ENCODE measurements around the gene ARL4C.
"Not testable (repeated sequence)": the region's sequence is repeated elsewhere in the genome, so short reads cannot be mapped to it uniquely, and the experiment has no call there.

The ARL4C gene

DNA sequence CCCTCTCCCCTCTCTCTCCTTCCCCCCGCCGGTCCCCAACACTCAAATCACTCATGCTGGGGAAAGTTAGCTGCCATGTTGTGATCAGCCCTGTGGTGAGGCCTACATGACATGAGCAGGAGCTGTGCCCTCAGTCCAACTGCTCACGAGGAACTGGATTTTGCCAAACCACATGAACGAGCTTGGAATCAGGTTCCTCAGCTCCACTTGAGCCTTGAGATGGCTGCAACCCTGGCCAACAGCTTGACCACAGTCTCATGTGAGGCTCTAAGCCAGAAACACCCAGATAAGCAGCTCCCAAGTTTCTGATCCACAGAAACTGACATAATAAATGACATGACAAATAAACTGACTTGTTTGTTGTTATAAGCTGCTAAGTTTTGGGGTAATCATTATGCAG lies 38.4 kb downstream of the ARL4C start:
- Histone ChIP-seq H2AFZ (ENCODE audit: low read depth, low read length) (no peak overlapping the region), H3K4me1 (ENCODE audit: insufficient read depth, low read length) (no peaks in the 10 kb centered on the region), H3K9me3 (ENCODE audit: low read length) (peaks cover 2% of the 10 kb centered on the region), H3K4me3 (ENCODE audit: low read length) (no peak overlapping the region), H3K27me3 (ENCODE audit: insufficient read depth, low read length) (no peaks in the 10 kb centered on the region), H3K36me3 (ENCODE audit: insufficient read depth, low read length) (no peaks in the 10 kb centered on the region)

DNA sequence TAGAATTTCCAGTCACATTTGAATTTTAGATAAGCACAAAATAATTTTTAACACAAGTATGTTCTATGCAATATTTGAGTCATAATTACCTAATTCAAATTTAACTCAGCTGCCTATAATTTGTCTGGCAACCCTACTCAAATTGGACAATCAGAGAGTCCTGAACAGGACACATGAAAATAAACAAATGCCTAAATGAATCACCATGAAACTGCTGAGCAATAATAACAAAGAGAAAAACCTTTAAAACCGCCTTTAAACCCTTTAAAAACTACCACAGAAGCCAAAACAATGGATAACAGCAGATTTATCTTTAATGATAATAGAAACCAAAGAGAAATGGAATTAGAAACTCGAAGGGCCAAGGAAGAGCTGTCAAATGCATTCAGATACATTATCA lies 39.5 kb downstream of the ARL4C start:
- Histone ChIP-seq H2AFZ (ENCODE audit: low read depth, low read length) (no peak overlapping the region), H3K27me3 (ENCODE audit: insufficient read depth, low read length) (no peaks in the 10 kb centered on the region), H3K9me3 (ENCODE audit: low read length) (peaks cover 2% of the 10 kb centered on the region), H3K4me3 (ENCODE audit: low read length) (no peak overlapping the region), H3K4me1 (ENCODE audit: insufficient read depth, low read length) (no peaks in the 10 kb centered on the region), H3K36me3 (ENCODE audit: insufficient read depth, low read length) (no peaks in the 10 kb centered on the region)

DNA sequence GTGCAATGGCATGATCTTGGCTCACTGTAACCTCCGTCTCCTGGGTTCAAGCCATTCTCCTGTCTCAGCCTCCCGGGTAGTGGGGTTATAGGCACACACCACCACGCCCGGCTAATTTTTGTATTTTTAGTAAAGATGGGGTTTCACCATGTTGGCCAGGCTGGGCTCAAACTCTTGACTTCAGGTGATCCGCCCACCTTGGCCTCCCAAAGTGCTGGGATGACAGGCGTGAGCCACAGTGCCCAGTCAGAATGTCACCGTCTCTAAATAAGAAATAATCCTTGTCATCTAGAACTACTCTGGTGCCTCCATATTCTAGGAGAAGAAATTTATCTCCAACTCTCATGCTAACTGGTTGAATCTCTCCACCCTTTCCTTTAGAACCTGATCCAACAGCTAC lies 41.6 kb downstream of the ARL4C start:
- not testable (repeated sequence) for H3K27me3 ChIP-seq (ENCODE audit: insufficient read depth, low read length); H3K4me3 ChIP-seq (ENCODE audit: low read length)

DNA sequence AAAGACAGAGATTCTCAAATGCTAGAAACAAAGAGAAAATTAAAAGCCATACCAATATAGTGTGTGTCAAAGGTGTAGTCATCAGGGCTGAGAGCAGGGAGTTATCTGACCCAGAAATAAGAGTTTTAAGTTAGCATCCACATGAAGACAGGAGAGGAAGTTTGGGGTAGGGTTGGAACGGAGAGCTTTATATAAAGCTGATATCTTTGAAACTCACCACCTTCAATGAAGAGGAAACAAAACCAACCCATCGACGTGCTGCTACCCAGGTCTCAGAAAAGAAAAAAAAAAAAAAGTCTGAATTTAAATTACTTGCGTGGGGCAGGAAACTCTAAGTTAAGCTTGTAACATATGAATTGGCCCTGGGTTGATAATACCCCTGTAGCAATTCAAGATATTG lies 42.4 kb downstream of the ARL4C start:
- Histone ChIP-seq H3K4me3 (ENCODE audit: low read length) (no peak overlapping the region), H2AFZ (ENCODE audit: low read depth, low read length) (no peak overlapping the region), H3K36me3 (ENCODE audit: insufficient read depth, low read length) (no peaks in the 10 kb centered on the region), H3K27me3 (ENCODE audit: insufficient read depth, low read length) (no peaks in the 10 kb centered on the region), H3K9me3 (ENCODE audit: low read length) (peaks cover 2% of the 10 kb centered on the region), H3K4me1 (ENCODE audit: insufficient read depth, low read length) (peaks cover 23% of the 10 kb centered on the region)

More for the DNA sequence above, 41.6 kb downstream of the ARL4C start:
- not testable (repeated sequence) for H3K9me3 ChIP-seq (ENCODE audit: low read length); H3K36me3 ChIP-seq (ENCODE audit: insufficient read depth, low read length); H2AFZ ChIP-seq (ENCODE audit: low read depth, low read length)
- H3K4me1 ChIP-seq (ENCODE audit: insufficient read depth, low read length): peaks cover 15% of the 10 kb centered on the region

DNA sequence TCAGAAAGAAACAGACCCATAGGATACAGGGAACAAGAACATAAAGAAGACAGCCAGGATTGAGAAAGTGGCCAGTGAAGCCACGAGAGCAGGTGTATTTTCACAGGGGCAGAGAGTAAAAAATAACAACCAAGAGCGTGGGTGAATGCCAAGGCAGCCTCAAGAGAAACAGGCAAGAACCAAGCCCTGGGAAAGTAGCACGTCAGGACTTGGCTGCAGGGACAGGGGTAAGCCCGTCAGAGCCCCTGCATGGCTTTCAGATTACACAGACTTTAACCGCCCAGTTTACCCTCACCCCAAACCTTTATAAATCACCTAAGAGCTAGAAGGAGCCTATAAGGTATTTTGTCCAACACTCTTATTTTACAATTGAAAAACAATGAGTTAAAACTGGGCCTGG lies 43.7 kb downstream of the ARL4C start:
- Histone ChIP-seq H3K4me3 (ENCODE audit: low read length) (no peak overlapping the region), H2AFZ (ENCODE audit: low read depth, low read length) (no peak overlapping the region), H3K36me3 (ENCODE audit: insufficient read depth, low read length) (no peaks in the 10 kb centered on the region), H3K27me3 (ENCODE audit: insufficient read depth, low read length) (no peaks in the 10 kb centered on the region), H3K4me1 (ENCODE audit: insufficient read depth, low read length) (peaks cover 33% of the 10 kb centered on the region), H3K9me3 (ENCODE audit: low read length) (no peaks in the 10 kb centered on the region)

DNA sequence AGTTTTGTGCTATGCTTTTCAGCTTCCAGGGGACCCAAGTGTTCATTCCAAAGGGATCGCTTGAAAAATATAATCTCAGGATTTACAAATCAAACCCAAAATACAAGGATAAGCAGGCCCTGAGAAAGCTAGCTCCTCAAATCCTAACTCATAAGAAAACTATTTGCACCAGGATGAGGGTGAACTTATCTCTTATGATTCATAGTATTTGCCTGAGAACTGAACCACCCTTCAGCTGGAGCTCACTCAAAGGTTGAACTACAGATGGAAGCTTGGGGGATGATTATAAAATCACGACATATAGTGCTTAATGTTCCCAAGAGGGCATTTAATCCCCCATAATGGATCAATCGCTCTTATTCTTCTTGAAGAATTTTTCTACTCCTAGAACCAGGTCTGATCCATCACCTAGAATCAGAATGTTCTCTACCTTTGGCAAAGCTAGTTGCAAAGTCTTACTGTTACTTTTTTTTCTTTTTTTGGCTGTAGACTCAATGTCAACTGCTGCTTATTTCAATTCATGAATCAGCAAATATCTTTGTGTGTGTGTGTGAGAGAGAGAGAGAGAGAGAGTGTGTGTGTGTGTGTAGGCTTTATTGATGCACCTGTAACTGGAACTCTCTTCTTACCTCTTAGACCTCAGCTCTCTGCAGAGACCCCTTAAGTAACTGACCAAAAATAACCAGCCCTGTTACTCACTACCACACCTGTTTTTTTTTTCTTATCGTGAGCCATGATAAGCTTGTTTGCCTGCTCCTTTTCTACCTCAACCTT lies 44.8 kb downstream of the ARL4C start:
- H3K4me3 ChIP-seq (ENCODE audit: low read length): no peak overlapping the region
- H3K27me3 ChIP-seq (ENCODE audit: insufficient read depth, low read length): no peaks in the 10 kb centered on the region
- peaks cover 45% of the 10 kb centered on the region for H3K4me1 ChIP-seq (ENCODE audit: insufficient read depth, low read length)

DNA sequence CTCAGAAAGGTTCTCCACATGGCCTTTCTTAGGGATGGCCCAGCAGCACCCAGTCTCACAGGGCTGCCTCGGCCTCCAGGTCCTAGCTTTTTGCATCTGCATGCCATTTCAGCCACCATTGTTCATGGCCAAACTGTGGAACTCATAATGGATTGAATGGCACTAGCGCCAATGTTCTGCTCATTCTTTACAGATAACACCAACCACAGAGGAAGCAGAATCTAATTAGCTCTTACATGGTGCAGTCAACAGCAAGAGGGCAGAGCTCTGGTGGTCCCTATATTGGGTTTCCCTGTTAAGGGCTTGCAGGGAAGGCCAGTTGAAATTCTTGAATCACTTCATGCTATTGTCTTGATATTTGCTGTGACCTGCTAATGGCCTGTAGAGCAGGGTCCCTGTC lies 45.6 kb downstream of the ARL4C start:
- H3K36me3 ChIP-seq (ENCODE audit: insufficient read depth, low read length): no peaks in the 10 kb centered on the region
- H3K4me3 ChIP-seq (ENCODE audit: low read length): no peak overlapping the region
- H3K4me1 ChIP-seq (ENCODE audit: insufficient read depth, low read length): peaks cover 45% of the 10 kb centered on the region
- H3K9me3 ChIP-seq (ENCODE audit: low read length): no peaks in the 10 kb centered on the region
- no peaks in the 10 kb centered on the region for H3K27me3 ChIP-seq (ENCODE audit: insufficient read depth, low read length)
- H2AFZ ChIP-seq (ENCODE audit: low read depth, low read length): no peak overlapping the region

More for the DNA sequence above, 44.8 kb downstream of the ARL4C start:
- H3K36me3 ChIP-seq (ENCODE audit: insufficient read depth, low read length): no peaks in the 10 kb centered on the region
- H2AFZ ChIP-seq (ENCODE audit: low read depth, low read length): no peak overlapping the region
- H3K9me3 ChIP-seq (ENCODE audit: low read length): no peaks in the 10 kb centered on the region

DNA sequence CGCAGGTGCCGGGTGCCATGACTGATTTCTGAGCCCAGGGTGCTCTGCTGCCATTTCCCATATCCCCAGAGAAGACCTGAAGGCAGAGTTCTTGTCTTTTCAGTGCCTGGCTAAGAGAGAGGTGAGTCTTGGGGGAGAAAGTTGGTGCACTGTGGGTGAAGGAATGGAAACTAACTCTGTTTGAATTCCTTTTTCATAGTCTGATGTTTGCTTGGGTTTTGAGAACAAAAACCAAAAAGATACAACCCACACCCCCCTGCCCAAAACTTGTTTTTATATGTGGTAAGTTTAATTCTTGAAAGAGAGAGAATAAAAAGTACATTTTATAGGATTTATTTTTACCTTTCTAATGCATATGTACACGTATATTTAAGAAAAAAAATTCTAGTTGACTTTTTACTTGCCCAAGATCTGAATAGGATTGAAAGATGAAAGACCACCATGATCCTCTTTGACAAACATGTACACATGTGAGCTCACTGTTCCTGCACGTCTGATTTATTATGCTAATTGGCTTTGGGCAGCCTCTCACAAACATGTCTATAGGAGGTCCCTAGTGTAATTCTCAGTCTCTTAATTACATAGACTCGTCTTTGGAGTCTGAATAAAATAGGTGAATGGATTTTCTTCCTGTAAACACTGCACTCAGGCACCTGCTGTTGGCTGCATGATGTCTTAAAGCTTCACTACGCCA lies 46.3 kb downstream of the ARL4C start:
- H3K9me3 ChIP-seq (ENCODE audit: low read length): no peaks in the 10 kb centered on the region
- H3K36me3 ChIP-seq (ENCODE audit: insufficient read depth, low read length): no peaks in the 10 kb centered on the region
- no peaks in the 10 kb centered on the region for H3K27me3 ChIP-seq (ENCODE audit: insufficient read depth, low read length)
- H3K4me3 ChIP-seq (ENCODE audit: low read length): no peak overlapping the region
- no peak overlapping the region for H2AFZ ChIP-seq (ENCODE audit: low read depth, low read length)
- H3K4me1 ChIP-seq (ENCODE audit: insufficient read depth, low read length): peaks cover 45% of the 10 kb centered on the region

DNA sequence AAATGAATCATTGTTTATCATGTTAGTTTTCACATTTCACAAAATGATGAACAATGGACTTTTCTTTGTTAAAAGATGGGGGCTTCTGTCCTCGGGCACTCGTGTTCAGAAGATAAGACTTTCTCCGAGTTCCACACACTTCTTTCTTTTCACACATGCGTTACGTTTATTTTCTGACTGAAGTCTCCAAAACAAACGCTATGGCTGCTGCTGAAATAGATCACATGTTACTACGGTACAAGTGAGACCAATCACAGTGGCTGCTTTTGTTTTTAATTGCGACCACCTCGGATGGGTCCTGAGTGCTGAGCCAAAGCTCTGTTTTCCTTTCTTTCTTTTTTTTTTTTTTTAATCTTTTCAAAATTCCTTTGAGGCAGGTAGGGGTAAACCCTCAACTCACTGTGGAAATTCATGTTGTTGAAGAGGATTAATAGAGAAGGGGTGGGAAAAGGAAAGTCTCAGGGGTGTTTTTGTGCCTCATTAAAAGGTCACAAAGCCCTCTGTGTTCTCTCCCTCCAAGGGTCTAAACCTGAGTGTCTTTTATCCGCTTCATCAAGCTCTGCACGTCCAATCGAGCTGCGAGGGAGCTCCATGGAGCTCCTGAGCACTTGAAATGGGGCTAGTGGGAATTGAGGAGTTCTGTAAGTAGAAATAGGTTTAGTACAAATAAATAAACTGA lies 48.2 kb downstream of the ARL4C start:
- Histone ChIP-seq H2AFZ (ENCODE audit: low read depth, low read length) (no peak overlapping the region), H3K4me3 (ENCODE audit: low read length) (peak overlapping the region; percentile 24), H3K36me3 (ENCODE audit: insufficient read depth, low read length) (no peaks in the 10 kb centered on the region), H3K9me3 (ENCODE audit: low read length) (no peaks in the 10 kb centered on the region), H3K4me1 (ENCODE audit: insufficient read depth, low read length) (peaks cover 45% of the 10 kb centered on the region), H3K27me3 (ENCODE audit: insufficient read depth, low read length) (no peaks in the 10 kb centered on the region)

DNA sequence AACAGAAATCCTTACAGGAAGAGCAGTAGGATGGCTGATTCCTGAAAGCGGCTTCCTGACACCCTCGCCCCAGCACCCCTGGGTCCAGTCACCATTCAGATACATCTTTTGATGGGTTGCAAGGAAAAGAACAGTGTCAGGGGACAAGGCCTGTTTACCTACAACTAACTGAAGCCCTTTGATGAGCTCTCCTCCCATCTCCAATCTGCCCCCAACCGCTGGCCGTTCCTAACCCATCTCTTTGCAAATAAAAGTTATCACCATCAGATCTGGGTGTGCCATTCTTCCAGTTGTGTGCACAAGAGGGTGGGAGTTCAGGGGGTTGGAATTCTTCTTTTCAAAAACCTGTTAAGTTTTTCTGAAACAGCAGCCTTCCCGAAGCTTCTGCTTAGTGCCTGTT lies 48.9 kb downstream of the ARL4C start:
- Histone ChIP-seq H3K4me3 (ENCODE audit: low read length) (peak overlapping the region; percentile 24), H3K36me3 (ENCODE audit: insufficient read depth, low read length) (no peaks in the 10 kb centered on the region), H3K4me1 (ENCODE audit: insufficient read depth, low read length) (peaks cover 45% of the 10 kb centered on the region), H3K9me3 (ENCODE audit: low read length) (no peaks in the 10 kb centered on the region), H3K27me3 (ENCODE audit: insufficient read depth, low read length) (no peaks in the 10 kb centered on the region), H2AFZ (ENCODE audit: low read depth, low read length) (no peak overlapping the region)

DNA sequence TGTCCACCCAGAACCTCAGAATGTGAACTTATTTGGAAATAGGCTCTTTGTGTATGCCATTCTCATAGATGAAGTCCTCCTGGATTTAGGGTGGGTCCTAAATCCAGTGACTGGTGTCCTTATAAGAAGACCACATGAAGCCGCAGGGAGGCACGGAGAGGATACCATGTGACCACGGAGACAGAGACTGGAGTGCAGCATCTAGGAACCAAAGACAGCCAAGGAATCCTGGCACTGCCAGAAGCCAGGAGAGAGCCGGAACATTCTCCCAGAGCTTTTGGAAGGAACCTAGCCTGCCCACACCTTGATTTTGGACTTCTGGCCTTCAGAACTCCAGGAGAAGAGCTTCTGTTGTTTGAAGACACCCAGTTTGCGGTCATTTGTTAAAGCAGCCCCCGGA lies 49.7 kb downstream of the ARL4C start:
- Histone ChIP-seq H3K36me3 (ENCODE audit: insufficient read depth, low read length) (no peaks in the 10 kb centered on the region), H3K27me3 (ENCODE audit: insufficient read depth, low read length) (no peaks in the 10 kb centered on the region), H3K4me1 (ENCODE audit: insufficient read depth, low read length) (peaks cover 45% of the 10 kb centered on the region), H2AFZ (ENCODE audit: low read depth, low read length) (no peak overlapping the region), H3K4me3 (ENCODE audit: low read length) (no peak overlapping the region), H3K9me3 (ENCODE audit: low read length) (no peaks in the 10 kb centered on the region)

DNA sequence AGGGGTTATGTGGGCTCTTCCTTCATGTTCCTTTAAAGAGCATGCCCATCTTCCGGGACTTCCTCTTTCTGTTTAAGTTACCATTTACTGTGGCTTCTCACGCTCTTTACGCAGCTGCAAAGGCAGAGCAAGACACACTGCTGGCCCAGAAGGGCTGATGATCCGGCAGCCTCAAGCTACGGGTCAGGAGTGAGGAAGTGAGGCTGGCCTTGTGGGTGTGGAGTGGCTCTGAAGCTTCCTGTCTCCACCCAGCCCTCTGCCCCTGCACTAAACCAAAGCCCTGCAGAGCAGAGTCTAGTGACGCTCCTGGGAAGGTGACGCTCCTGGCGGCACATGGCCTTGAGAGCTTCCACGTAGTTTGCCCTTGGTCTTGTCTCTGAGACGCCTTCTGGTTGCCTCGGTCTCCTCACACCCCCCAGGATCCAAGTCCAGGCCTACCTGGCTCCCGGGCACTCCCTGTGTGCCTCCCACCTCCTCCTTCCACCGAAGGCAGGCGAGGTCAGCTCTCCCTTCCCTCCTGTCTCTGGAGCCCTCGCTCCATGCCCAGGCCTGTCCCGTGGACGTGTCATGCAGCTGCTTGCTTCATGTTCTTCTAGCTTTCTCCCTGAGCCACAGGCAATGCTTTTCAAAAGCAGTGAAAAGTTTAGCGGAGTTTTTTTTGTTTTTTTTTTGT lies 50.3 kb downstream of the ARL4C start:
- Histone ChIP-seq H3K9me3 (ENCODE audit: low read length) (no peaks in the 10 kb centered on the region), H3K36me3 (ENCODE audit: insufficient read depth, low read length) (no peaks in the 10 kb centered on the region), H3K27me3 (ENCODE audit: insufficient read depth, low read length) (no peaks in the 10 kb centered on the region), H2AFZ (ENCODE audit: low read depth, low read length) (no peak overlapping the region), H3K4me1 (ENCODE audit: insufficient read depth, low read length) (peaks cover 42% of the 10 kb centered on the region), H3K4me3 (ENCODE audit: low read length) (no peak overlapping the region)

DNA sequence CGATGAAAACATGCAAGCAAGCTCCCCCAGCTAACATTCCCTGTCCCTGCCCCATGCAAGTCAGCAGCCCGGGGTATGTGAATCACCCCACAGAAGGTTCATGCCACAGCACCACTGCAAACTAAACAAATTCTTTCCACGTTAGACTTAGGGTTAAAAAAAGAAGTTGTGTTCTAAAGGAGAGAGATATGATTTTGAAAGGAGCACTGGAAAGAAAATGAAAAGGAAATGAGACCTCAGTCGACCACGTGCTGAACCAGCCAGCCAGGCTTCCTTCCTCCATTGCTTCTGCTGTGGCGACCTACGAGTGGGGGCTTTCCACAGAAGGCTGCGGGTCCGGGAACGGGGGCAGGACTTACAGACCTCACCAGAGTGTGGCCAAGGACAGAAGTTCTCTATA lies 52.0 kb downstream of the ARL4C start:
- Histone ChIP-seq H3K4me1 (ENCODE audit: insufficient read depth, low read length) (peaks cover 27% of the 10 kb centered on the region), H3K27me3 (ENCODE audit: insufficient read depth, low read length) (no peaks in the 10 kb centered on the region), H2AFZ (ENCODE audit: low read depth, low read length) (no peak overlapping the region), H3K9me3 (ENCODE audit: low read length) (no peaks in the 10 kb centered on the region), H3K36me3 (ENCODE audit: insufficient read depth, low read length) (no peaks in the 10 kb centered on the region), H3K4me3 (ENCODE audit: low read length) (no peak overlapping the region)
